Ishikawa (cell line): ENCODE measurements around the gene GABRA4.

Experiments used
- CEBPB ChIP-seq: IDR thresholded peaks from 2 replicates; pipeline ENCODE4 v1.6.1; 2012
- EP300 ChIP-seq: IDR thresholded peaks from 2 replicates; pipeline ENCODE4 v1.6.1; 2012; ENCODE audit warnings: borderline replicate concordance
- FOXM1 ChIP-seq: IDR thresholded peaks from 2 replicates; pipeline ENCODE4 v1.6.1; 2012; ENCODE audit warnings: low read depth, borderline replicate concordance
- TAF1 ChIP-seq: IDR thresholded peaks from 2 replicates; pipeline ENCODE4 v1.6.1; 2012; ENCODE audit warnings: low read depth, mild to moderate bottlenecking
- YY1 ChIP-seq: IDR thresholded peaks from 2 replicates; pipeline ENCODE4 v1.6.1; 2012; ENCODE audit warnings: low read depth
- TF ChIP-seq, protein P1 (sequence below): IDR thresholded peaks from 2 replicates; pipeline ENCODE4 v1.6.1; 2012
- TF ChIP-seq, protein P2 (sequence below): IDR thresholded peaks from 2 replicates; pipeline ENCODE4 v1.6.1; 2012

DNA sequence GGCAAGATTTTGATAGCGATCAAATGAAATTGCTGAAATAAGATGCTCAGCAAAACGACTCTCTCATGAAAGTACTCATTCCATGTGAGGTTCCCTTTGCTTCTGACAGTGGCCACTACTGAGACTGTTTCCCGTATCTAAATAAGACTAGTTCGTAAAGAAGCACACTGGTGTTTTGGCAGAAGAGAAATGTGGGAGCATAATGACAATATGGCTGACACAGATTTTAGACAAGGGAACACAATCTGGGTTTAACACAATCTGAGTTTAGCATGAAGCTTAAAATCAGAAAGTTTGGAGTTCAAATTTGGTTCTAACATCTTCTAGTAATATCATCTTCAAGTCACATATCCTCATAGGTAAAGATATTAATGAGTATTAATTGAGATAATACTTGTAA, 13.7 kb downstream of the GABRA4 start:
- TF ChIP-seq, protein P1, sequence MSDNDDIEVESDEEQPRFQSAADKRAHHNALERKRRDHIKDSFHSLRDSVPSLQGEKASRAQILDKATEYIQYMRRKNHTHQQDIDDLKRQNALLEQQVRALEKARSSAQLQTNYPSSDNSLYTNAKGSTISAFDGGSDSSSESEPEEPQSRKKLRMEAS: no peak
- TF ChIP-seq EP300 (no peak), CEBPB (no peak), TAF1 (no peak), FOXM1 (no peak), YY1 (no peak)
- TF ChIP-seq, protein P2, sequence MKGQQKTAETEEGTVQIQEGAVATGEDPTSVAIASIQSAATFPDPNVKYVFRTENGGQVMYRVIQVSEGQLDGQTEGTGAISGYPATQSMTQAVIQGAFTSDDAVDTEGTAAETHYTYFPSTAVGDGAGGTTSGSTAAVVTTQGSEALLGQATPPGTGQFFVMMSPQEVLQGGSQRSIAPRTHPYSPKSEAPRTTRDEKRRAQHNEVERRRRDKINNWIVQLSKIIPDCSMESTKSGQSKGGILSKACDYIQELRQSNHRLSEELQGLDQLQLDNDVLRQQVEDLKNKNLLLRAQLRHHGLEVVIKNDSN: no peak
